Activated naive CD4-positive, alpha-beta T cell treated with anti-CD3 and anti-CD28 coated beads, Interleukin-2, amount 10 ng/mL, durations not matched to agents 7 days and 5 days (primary cell): Measurements from ENCODE around the gene INMT.

Experiments
- CTCF ChIA-PET: fragments of 350-600 bp; sonication (Branson Sonifier 250); formaldehyde crosslinking; loops from one replicate; lab custom pipeline; 2021; ENCODE audit warnings: antibody characterized with exemption; lab: Charles Lee
- DNase-seq: peaks from one replicate; pipeline ENCODE4 v3.0.0-alpha.2; 2020
- H3K27ac Mint-ChIP-seq: one replicate; pipeline ENCODE4 v1.8.0; 2021; ENCODE audit warnings: mild to moderate bottlenecking, moderate library complexity, mixed read lengths
- H3K27me3 Mint-ChIP-seq: one replicate; pipeline ENCODE4 v1.8.0; 2021; ENCODE audit warnings: mild to moderate bottlenecking, mixed read lengths
- H3K36me3 Mint-ChIP-seq: one replicate; pipeline ENCODE4 v1.8.0; 2021; ENCODE audit warnings: mixed read lengths
- H3K4me1 Mint-ChIP-seq: one replicate; pipeline ENCODE4 v1.8.0; 2021; ENCODE audit warnings: mixed read lengths
- H3K4me3 Mint-ChIP-seq: one replicate; pipeline ENCODE4 v1.8.0; 2021; ENCODE audit warnings: mild to moderate bottlenecking, moderate library complexity, mixed read lengths
- H3K9me3 Mint-ChIP-seq: one replicate; pipeline ENCODE4 v1.8.0; 2021; ENCODE audit warnings: mixed read lengths

The INMT gene

DNA sequence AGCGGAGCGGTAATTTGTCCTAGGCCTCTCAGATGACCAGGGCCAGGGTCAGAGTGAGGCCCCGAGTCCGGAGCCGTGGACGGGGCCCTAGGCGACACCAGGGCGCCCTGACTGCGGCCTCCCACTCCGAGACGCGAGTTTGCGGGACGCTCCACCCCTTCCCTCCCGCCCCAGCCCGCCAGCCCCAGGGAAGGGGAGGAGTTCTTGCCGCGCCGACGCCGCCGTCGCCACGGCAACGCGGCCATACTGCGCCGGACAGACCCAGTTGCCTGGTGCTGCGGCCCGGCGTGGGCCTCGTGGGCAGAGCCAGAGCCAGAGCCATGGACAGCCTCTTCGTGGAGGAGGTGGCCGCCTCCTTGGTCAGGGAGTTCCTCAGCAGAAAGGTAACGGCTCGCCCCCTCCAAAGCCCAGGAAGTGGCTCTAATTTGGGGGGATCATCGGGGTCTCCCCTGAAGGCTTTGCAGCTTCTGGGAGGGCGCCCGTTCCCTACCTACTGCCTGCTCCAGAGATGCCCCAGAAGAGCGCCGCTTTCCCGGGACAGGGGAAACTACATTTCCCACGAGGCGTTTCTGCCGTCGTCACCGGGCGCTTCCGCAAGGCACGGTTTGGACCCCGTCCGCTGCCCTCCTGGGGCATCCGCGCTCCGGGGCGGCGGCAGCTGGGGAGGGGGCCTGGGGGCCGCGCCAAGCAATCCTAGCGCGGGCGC, 19.4 kb downstream of the INMT start, which contains the start of gene MINDY4:
Gene MINDY4 (plus strand): TSS at position 244 of the 706 bp plus-strand sequence. CDS start 77 bp downstream, at position 321.
- Mint-ChIP-seq H3K4me1 (peaks cover 11% of the 10 kb centered on the region), H3K9me3 (no peaks in the 10 kb centered on the region), H3K36me3 (no peaks in the 10 kb centered on the region), H3K4me3 (peak within 1 kb of the TSS; percentile 80), H3K27me3 (peaks cover 11% of the 10 kb centered on the region), H3K27ac (peak within 1 kb of the TSS; percentile 77)
- DNase-seq = peak; percentile 85
- CTCF ChIA-PET = interaction anchor here (0.7 kb wide), 1 partner anchor 31 kb away, joined by 3 read pairs; no protein-coding TSS in a partner anchor

GRCh38 chr7:30771880-30772425, 20.0 kb downstream of the INMT start:
- Mint-ChIP-seq H3K4me1 (peaks cover 11% of the 10 kb centered on the region), H3K27ac (peak overlapping the region; percentile 77), H3K27me3 (peaks cover 11% of the 10 kb centered on the region), H3K36me3 (no peaks in the 10 kb centered on the region), H3K4me3 (peak overlapping the region; percentile 80), H3K9me3 (no peaks in the 10 kb centered on the region)
- no peak for DNase-seq
- CTCF ChIA-PET = no interaction called here

GRCh38 chr7:30772984-30773383, 21.0 kb downstream of the INMT start:
- CTCF ChIA-PET = no interaction called here
- H3K4me1 Mint-ChIP-seq = peaks cover 11% of the 10 kb centered on the region

DNA sequence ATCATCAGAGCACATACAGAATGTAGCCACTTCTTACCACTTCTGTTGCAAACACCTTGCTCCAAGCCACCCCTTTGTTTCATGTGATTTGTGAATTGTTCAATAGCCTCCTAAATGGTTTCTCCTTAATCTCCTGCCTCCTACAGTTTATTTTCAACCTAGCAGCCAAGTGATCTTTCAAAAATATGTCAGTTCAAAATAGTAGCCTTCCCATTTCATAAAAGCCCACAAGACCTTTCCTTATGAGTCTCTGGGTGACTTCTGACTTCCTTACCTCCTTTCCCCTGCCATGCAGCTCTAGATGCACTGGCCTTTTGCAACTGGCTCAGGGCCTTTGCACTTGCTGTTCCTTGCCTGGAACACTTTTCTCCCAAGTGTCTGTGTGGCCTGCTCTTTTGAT, 24.1 kb downstream of the INMT start:
- Mint-ChIP-seq H3K27me3 (no peaks in the 10 kb centered on the region), H3K4me3 (no peak overlapping the region), H3K4me1 (peaks cover 5% of the 10 kb centered on the region), H3K27ac (no peak overlapping the region), H3K36me3 (no peaks in the 10 kb centered on the region), H3K9me3 (no peaks in the 10 kb centered on the region)
- CTCF ChIA-PET = no interaction called here
- no peak for DNase-seq

More at GRCh38 chr7:30772984-30773383, 21.0 kb downstream of the INMT start:
- Mint-ChIP-seq H3K9me3 (no peaks in the 10 kb centered on the region), H3K4me3 (peak overlapping the region; percentile 15), H3K27ac (no peak overlapping the region), H3K36me3 (no peaks in the 10 kb centered on the region), H3K27me3 (peaks cover 5% of the 10 kb centered on the region)
- DNase-seq = no peak

DNA sequence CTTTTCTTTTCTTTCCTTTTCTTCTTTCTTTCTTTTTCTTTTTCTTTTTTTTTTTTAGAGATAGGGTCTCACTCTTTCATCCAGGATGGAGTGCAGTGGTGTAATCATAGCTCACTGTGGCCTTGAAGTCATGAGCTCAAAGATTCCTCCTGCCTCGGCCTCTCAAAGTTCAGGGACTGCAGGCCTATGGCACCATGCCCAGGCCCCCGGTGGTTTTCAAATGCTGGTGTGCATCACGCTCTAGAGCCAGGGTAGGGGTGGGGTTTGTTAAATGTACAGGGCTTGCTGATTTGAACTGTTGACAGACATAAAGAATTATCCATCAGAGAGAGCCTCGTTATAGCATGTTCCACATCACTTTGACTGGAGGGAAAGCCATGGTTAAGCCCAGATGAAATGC, 25.0 kb downstream of the INMT start:
- Mint-ChIP-seq H3K4me1 (peaks cover 3% of the 10 kb centered on the region), H3K36me3 (no peaks in the 10 kb centered on the region), H3K9me3 (no peaks in the 10 kb centered on the region), H3K27me3 (no peaks in the 10 kb centered on the region), H3K27ac (no peak overlapping the region), H3K4me3 (no peak overlapping the region)
- CTCF ChIA-PET = no interaction called here
- DNase-seq = no peak

DNA sequence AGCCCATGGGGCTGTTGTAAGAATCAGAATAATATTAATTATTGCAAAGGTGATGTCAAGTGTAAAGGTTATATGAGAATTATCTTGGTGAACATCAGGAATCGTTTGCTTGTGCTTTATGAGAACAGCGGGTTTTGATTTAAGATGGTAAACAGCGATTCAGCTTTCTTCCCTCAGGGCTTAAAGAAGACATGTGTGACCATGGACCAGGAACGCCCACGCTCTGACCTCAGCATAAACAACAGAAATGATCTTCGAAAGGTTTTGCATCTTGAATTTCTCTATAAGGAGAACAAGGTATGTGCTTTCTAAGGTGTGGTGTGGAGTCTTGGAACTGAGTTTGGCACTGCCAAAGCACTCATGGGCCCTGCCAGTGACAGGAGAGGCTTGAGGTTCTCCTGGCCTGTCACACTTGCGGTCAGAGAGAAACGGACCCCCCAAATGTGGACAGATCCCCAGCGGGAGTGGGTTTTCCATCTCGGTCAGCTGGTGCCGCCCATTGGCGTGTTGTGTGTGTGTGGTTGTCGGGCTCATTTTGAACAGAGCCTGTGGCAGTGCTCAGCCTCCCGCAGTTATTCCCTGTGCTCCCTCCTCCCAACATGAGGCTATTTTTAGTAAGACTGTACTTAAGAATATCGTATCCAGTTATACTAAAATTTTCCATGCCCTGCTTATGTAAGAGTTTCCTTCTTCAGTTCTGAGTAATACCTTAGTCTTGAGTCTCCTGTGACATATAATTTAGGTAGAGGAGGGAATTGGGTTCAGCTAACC, 26.5 kb downstream of the INMT start:
- Mint-ChIP-seq H3K27ac (no peak overlapping the region), H3K4me1 (no peaks in the 10 kb centered on the region), H3K9me3 (no peaks in the 10 kb centered on the region), H3K4me3 (no peak overlapping the region), H3K27me3 (no peaks in the 10 kb centered on the region), H3K36me3 (no peaks in the 10 kb centered on the region)
- CTCF ChIA-PET = no interaction called here
- DNase-seq = no peak

DNA sequence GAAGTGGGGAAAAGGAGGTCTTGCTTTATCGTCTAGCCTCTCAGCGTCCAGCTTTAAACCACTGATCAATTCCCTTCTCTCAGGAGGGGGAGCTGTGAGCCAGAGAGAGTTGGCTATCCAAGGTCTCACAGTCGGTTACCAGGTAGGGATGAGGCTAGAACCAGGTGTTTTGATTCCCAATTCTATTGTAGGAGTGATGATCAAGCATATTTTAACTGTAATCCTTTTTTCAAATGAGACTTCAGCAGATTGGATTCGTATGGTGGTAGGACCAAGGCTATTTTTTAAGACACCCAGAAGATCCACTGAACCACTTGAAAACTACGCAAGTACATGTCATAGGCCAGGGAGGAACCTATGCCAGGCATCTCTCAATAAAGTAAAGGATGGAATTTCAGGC, 27.6 kb downstream of the INMT start:
- H3K36me3 Mint-ChIP-seq = no peaks in the 10 kb centered on the region
- no peaks in the 10 kb centered on the region for H3K4me1 Mint-ChIP-seq
- CTCF ChIA-PET = interaction anchor here (0.8 kb wide), 1 partner anchor 15 kb away, joined by 3 read pairs; no protein-coding TSS in a partner anchor
- H3K4me3 Mint-ChIP-seq = no peak overlapping the region
- H3K27me3 Mint-ChIP-seq = no peaks in the 10 kb centered on the region
- no peak overlapping the region for H3K27ac Mint-ChIP-seq
- no peaks in the 10 kb centered on the region for H3K9me3 Mint-ChIP-seq
- DNase-seq = no peak

DNA sequence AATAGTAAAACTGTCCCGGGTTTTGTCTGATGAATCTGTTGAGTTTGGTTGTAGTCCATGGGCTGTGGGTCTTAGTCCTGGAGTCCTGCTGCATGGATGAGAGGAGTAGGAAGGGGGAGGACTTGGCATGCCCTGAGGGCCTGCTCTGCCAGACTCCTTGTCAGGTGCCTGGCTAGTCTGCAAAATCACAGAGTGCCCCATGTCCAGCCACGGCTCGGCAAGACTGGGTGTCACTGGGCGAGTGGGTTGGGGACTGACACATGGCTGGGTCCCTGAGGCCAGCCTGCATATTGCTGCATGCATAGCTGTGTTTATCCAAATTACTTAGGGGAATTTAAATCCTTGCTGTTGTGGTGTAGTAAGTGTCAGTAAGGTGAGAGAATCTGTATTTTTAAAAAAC, 29.0 kb downstream of the INMT start:
- H3K9me3 Mint-ChIP-seq = no peaks in the 10 kb centered on the region
- no peak overlapping the region for H3K27ac Mint-ChIP-seq
- CTCF ChIA-PET = no interaction called here
- DNase-seq = no peak
- no peaks in the 10 kb centered on the region for H3K36me3 Mint-ChIP-seq
- H3K27me3 Mint-ChIP-seq = no peaks in the 10 kb centered on the region
- H3K4me1 Mint-ChIP-seq = no peaks in the 10 kb centered on the region
- no peak overlapping the region for H3K4me3 Mint-ChIP-seq

- CTCF ChIA-PET = no interaction called here
- H3K4me3 Mint-ChIP-seq = no peak overlapping the region
- H3K27me3 Mint-ChIP-seq = no peaks in the 10 kb centered on the region
- no peaks in the 10 kb centered on the region for H3K4me1 Mint-ChIP-seq
- DNase-seq = no peak
- H3K27ac Mint-ChIP-seq = no peak overlapping the region
- no peaks in the 10 kb centered on the region for H3K9me3 Mint-ChIP-seq
- no peaks in the 10 kb centered on the region for H3K36me3 Mint-ChIP-seq
Observed at GRCh38 chr7:30782690-30783089, 30.8 kb downstream of the INMT start.

- Mint-ChIP-seq H3K27ac (no peak overlapping the region), H3K4me1 (no peaks in the 10 kb centered on the region), H3K4me3 (no peak overlapping the region), H3K27me3 (no peaks in the 10 kb centered on the region), H3K9me3 (no peaks in the 10 kb centered on the region), H3K36me3 (no peaks in the 10 kb centered on the region)
- CTCF ChIA-PET = interaction anchor here (0.8 kb wide), 1 partner anchor 154 kb away, joined by 3 read pairs; no protein-coding TSS in a partner anchor
- DNase-seq = no peak
Observed at GRCh38 chr7:30785786-30786185, 33.9 kb downstream of the INMT start.

GRCh38 chr7:30787486-30787885, 35.6 kb downstream of the INMT start:
- Mint-ChIP-seq H3K9me3 (no peaks in the 10 kb centered on the region), H3K27me3 (no peaks in the 10 kb centered on the region), H3K4me1 (no peaks in the 10 kb centered on the region), H3K36me3 (no peaks in the 10 kb centered on the region), H3K4me3 (no peak overlapping the region), H3K27ac (no peak overlapping the region)
- CTCF ChIA-PET = no interaction called here
- no peak for DNase-seq

- no peak overlapping the region for H3K27ac Mint-ChIP-seq
- no peaks in the 10 kb centered on the region for H3K36me3 Mint-ChIP-seq
- CTCF ChIA-PET = interaction anchor here (0.7 kb wide), 1 partner anchor 328 kb away, joined by 4 read pairs; no protein-coding TSS in a partner anchor
- no peaks in the 10 kb centered on the region for H3K9me3 Mint-ChIP-seq
- H3K4me3 Mint-ChIP-seq = no peak overlapping the region
- no peaks in the 10 kb centered on the region for H3K4me1 Mint-ChIP-seq
- no peak for DNase-seq
- no peaks in the 10 kb centered on the region for H3K27me3 Mint-ChIP-seq
Observed at GRCh38 chr7:30788640-30789333, 36.9 kb downstream of the INMT start.

GRCh38 chr7:30789334-30789711, 37.4 kb downstream of the INMT start:
- no peak for DNase-seq
- CTCF ChIA-PET = interaction anchor here (0.7 kb wide), 1 partner anchor 329 kb away, joined by 4 read pairs; no protein-coding TSS in a partner anchor
- no peaks in the 10 kb centered on the region for H3K36me3 Mint-ChIP-seq
- H3K4me3 Mint-ChIP-seq = no peak overlapping the region
- H3K27ac Mint-ChIP-seq = no peak overlapping the region
- no peaks in the 10 kb centered on the region for H3K9me3 Mint-ChIP-seq
- H3K4me1 Mint-ChIP-seq = no peaks in the 10 kb centered on the region
- no peaks in the 10 kb centered on the region for H3K27me3 Mint-ChIP-seq

DNA sequence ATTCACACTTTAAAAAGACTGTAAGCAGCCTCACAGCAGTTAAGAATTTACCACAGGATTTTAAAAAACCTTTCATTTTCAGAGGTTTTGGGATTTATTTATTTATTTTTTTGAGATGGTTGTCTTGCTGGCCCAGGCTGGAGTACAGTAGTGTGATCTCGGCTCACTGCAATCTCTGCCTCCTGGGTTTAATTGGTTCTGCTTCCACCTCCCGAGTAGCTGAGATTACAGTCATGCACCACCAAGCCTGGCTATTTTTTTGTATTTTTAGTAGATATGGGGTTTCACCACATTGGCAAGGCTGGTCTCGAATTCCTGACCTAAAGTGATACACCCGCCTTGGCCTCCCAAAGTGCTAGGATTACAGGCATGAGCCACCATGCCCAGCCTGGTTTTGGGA, 38.4 kb downstream of the INMT start:
- H3K4me3 Mint-ChIP-seq = no peak overlapping the region
- no peak for DNase-seq
- no peak overlapping the region for H3K27ac Mint-ChIP-seq
- no peaks in the 10 kb centered on the region for H3K9me3 Mint-ChIP-seq
- H3K4me1 Mint-ChIP-seq = peaks cover 2% of the 10 kb centered on the region
- H3K27me3 Mint-ChIP-seq = no peaks in the 10 kb centered on the region
- H3K36me3 Mint-ChIP-seq = no peaks in the 10 kb centered on the region
- CTCF ChIA-PET = interaction anchor here (1.2 to 1.3 kb wide), 2 partner anchors 9 to 332 kb away, joined by 3 to 5 read pairs; no protein-coding TSS in a partner anchor
